IMR-90 (cell line): ENCODE results near the gene NHSL2.

ENCODE experiments used
- BHLHE40 ChIP-seq: fragments of 150-350 bp; IDR thresholded peaks from 2 replicates; pipeline ENCODE4 v1.6.1; 2016; ENCODE audit warnings: mild to moderate bottlenecking, low read depth, low read length
- CEBPB ChIP-seq: IDR thresholded peaks from 2 replicates; pipeline ENCODE4 v1.6.1; 2012; ENCODE audit warnings: low read depth, low read length, improper control_type of control experiment
- CHD1 ChIP-seq: IDR thresholded peaks from 2 replicates; pipeline ENCODE4 v1.6.1; 2012; ENCODE audit warnings: low read depth, low read length, improper control_type of control experiment
- CTCF ChIP-seq: conservative IDR thresholded peaks from 2 replicates; pipeline ENCODE4 v1.5.1; 2012; ENCODE audit warnings: mild to moderate bottlenecking, low read depth, low read length, improper control_type of control experiment
- ELK1 ChIP-seq: fragments of 150-350 bp; IDR thresholded peaks from 2 replicates; pipeline ENCODE4 v1.6.1; 2016; ENCODE audit warnings: low read depth, mild to moderate bottlenecking, low read length, moderate library complexity, borderline replicate concordance
- FOS ChIP-seq: fragments of 150-350 bp; IDR thresholded peaks from 2 replicates; pipeline ENCODE4 v1.6.1; 2016; ENCODE audit warnings: low read depth, low read length
- MAFK ChIP-seq: IDR thresholded peaks from 2 replicates; pipeline ENCODE4 v1.6.1; 2012; ENCODE audit warnings: low read depth, low read length, improper control_type of control experiment
- MXI1 ChIP-seq: IDR thresholded peaks from 2 replicates; pipeline ENCODE4 v1.6.1; 2012; ENCODE audit warnings: low read depth, mild to moderate bottlenecking, low read length, moderate library complexity, borderline replicate concordance
- POLR2A ChIP-seq: IDR thresholded peaks from 2 replicates; pipeline ENCODE4 v1.6.1; 2012; ENCODE audit warnings: mild to moderate bottlenecking, low read depth, low read length
- RAD21 ChIP-seq: IDR thresholded peaks from 2 replicates; pipeline ENCODE4 v1.6.1; 2012; ENCODE audit warnings: low read length, improper control_type of control experiment
- RCOR1 ChIP-seq: IDR thresholded peaks from 2 replicates; pipeline ENCODE4 v1.6.1; 2012; ENCODE audit warnings: mild to moderate bottlenecking, low read length, improper control_type of control experiment; ENCODE audit not compliant: insufficient replicate concordance
- RFX5 ChIP-seq: IDR thresholded peaks from 2 replicates; pipeline ENCODE4 v1.8.0; 2012; ENCODE audit warnings: low read depth, mild to moderate bottlenecking, low read length, moderate library complexity
- SMC3 ChIP-seq: fragments of 150-350 bp; IDR thresholded peaks from 2 replicates; pipeline ENCODE4 v1.6.1; 2016; ENCODE audit warnings: low read depth, mild to moderate bottlenecking, antibody characterized with exemption, low read length, moderate library complexity
- USF2 ChIP-seq: fragments of 150-350 bp; IDR thresholded peaks from 2 replicates; pipeline ENCODE4 v1.6.1; 2017; ENCODE audit warnings: mild to moderate bottlenecking, antibody characterized with exemption, low read length, low read depth

GRCh38 chrX:71990518-71990917 lies 79.9 kb downstream of the NHSL2 start:
- TF ChIP-seq CTCF (no peak), POLR2A (no peak), RAD21 (no peak), RFX5 (no peak), RCOR1 (no peak), CHD1 (no peak), MAFK (no peak), CEBPB (no peak), BHLHE40 (no peak), ELK1 (no peak), USF2 (no peak), MXI1 (no peak), SMC3 (no peak), FOS (no peak)
